Measurements from ENCODE around the gene ZDHHC11B. TPM values are rescaled to one million over a fixed set of nuclear protein-coding genes. Genes with fewer than 3 reads are reported as not detected.

The ZDHHC11B gene
- total and polyA plus RNA-seq, 2 of the 13 experiments (the other 11 are each of a cell fraction or from before 2014, with no cell fraction given) = 0.11 to 0.12 TPM

- TF ChIP-seq FUBP1 (CRISPR knock-in tag; IDR thresholded peaks at IDR 0.05; ENCODE audit: borderline replicate concordance) (no peak), ZNF556 (CRISPR knock-in tag; IDR thresholded peaks at IDR 0.05; ENCODE audit: borderline replicate concordance) (no peak), SNAPC5 (CRISPR knock-in tag; IDR thresholded peaks at IDR 0.05; ENCODE audit: borderline replicate concordance) (no peak), FOXA3 (CRISPR knock-in tag; IDR thresholded peaks at IDR 0.05) (peak; percentile 67), PAXIP1 (CRISPR knock-in tag; conservative IDR thresholded peaks at IDR 0.05) (peak; percentile 63), TAF1 (CRISPR knock-in tag; IDR thresholded peaks at IDR 0.05) (peak; percentile 36; the same call in 1 of the 2 replicates), ZBTB25 (CRISPR knock-in tag; IDR thresholded peaks at IDR 0.05) (0 out of 2 replicates have a peak, but pooled peaks have one; percentile 23), ATF2 (CRISPR knock-in tag; IDR thresholded peaks at IDR 0.05) (0 out of 2 replicates have a peak, but pooled peaks have one; percentile 35), HINFP (CRISPR knock-in tag; IDR thresholded peaks at IDR 0.05; ENCODE audit: low read depth) (no peak), ZNF136 (CRISPR knock-in tag; IDR thresholded peaks at IDR 0.05; ENCODE audit: low read depth) (no peak), THRA (CRISPR knock-in tag; IDR thresholded peaks at IDR 0.05; ENCODE audit: borderline replicate concordance) (peak; percentile 37; the same call in 1 of the 2 replicates), THAP11 (CRISPR knock-in tag; IDR thresholded peaks at IDR 0.05) (0 out of 2 replicates have a peak, but pooled peaks have one; percentile 14), ZSCAN31 (CRISPR knock-in tag; IDR thresholded peaks at IDR 0.05; ENCODE audit: low read depth) (peak; percentile 42; the same call in 1 of the 2 replicates), ELF3 (CRISPR knock-in tag; IDR thresholded peaks at IDR 0.05) (0 out of 2 replicates have a peak, but pooled peaks have one; percentile 10), ZNF572 (CRISPR knock-in tag; IDR thresholded peaks at IDR 0.05) (0 out of 2 replicates have a peak, but pooled peaks have one; percentile 47), KLF12 (CRISPR knock-in tag; IDR thresholded peaks at IDR 0.05; ENCODE audit: borderline replicate concordance) (no peak), ZBTB20 (CRISPR knock-in tag; IDR thresholded peaks at IDR 0.05; ENCODE audit: borderline replicate concordance, low read depth) (no peak)
Observed at GRCh38 chr5:759111-759751, 25.3 kb downstream of the ZDHHC11B start (continued).
